Gastroesophageal sphincter (tissue), 3 donors: ENCODE measurements around the gene TRIM69.

Experiments
- CTCF ChIP-seq, 4 experiments: fragments of 200-600 bp in 2 of 4; fragments of 450-650 bp in 2 of 4; sonication (generic) in 1 of 4; IDR thresholded peaks; one replicate each; pipeline ENCODE4 v1.5.1; 2017 to 2019; ENCODE audit warnings: antibody characterized with exemption in 4 of 4, mild to moderate bottlenecking in 2 of 4, moderate library complexity in 2 of 4
- POLR2A ChIP-seq, 2 donors: fragments of 450-650 bp; IDR thresholded peaks; one replicate each; pipeline ENCODE4 v1.6.1; 2017; ENCODE audit warnings: antibody characterized with exemption in 2 of 2, mild to moderate bottlenecking in 2 of 2, moderate library complexity in 1 of 2

GRCh38 chr15:44753345-44753744, 17.0 kb downstream of the TRIM69 start:
- TF ChIP-seq CTCF (IDR thresholded peaks at IDR 0.05) (no peak), POLR2A (IDR thresholded peaks at IDR 0.05) (no peak)
